Stomach (tissue), 9 donors: Measurements from ENCODE around the gene IGF1R. TPM values are rescaled to one million over a fixed set of nuclear protein-coding genes. Genes with fewer than 3 reads are reported as not detected.

Source experiments
- DNase-seq, 2 donors: peaks; one replicate each; pipeline versions ENCODE4 v3.0.0 to v3.0.0-alpha.2; 2013 to 2019
- H3K27ac ChIP-seq, 5 donors: fragments of 200-600 bp in 4 of 5; sonication (generic) in 4 of 5; one replicate each; pipeline ENCODE4 v1.5.1; 2013 to 2019; ENCODE audit warnings: mild to moderate bottlenecking in 1 of 5, moderate library complexity in 1 of 5
- H3K27me3 ChIP-seq, 3 donors: fragments of 200-600 bp; sonication (generic); one replicate each; pipeline ENCODE4 v1.5.1; 2017 to 2019; ENCODE audit warnings: mixed run types in 1 of 3
- H3K36me3 ChIP-seq, 4 donors: fragments of 200-600 bp; sonication (generic); 1 replicate in 3 of 4; 2 replicates in 1 of 4; pipeline ENCODE4 v1.5.1; 2016 to 2019
- H3K4me1 ChIP-seq, 4 donors: fragments of 200-600 bp; sonication (generic); one replicate each; pipeline ENCODE4 v1.5.1; 2016 to 2019
- H3K4me3 ChIP-seq, 4 donors: fragments of 200-600 bp; sonication (generic) in 3 of 4; one replicate each; pipeline ENCODE4 v1.5.1; 2016 to 2019; ENCODE audit warnings: mild to moderate bottlenecking in 1 of 4
- H3K9me3 ChIP-seq, 4 donors: fragments of 200-600 bp; sonication (generic); one replicate each; pipeline ENCODE4 v1.5.1; 2016 to 2019
- EP300 ChIP-seq: sonication (generic); formaldehyde crosslinking; IDR thresholded peaks from one replicate; pipeline ENCODE4 v1.6.1; 2017; ENCODE audit warnings: antibody characterized with exemption
- POLR2A ChIP-seq, 4 donors: fragments of 450-650 bp; IDR thresholded peaks; one replicate each; pipeline ENCODE4 v1.6.1; 2016; ENCODE audit warnings: antibody characterized with exemption in 4 of 4, control low read depth in 2 of 4, mild to moderate bottlenecking in 1 of 4, moderate library complexity in 1 of 4
- POLR2AphosphoS5 ChIP-seq, 3 donors: sonication (generic); formaldehyde crosslinking; IDR thresholded peaks; one replicate each; pipeline ENCODE4 v1.6.1; 2016; ENCODE audit warnings: antibody characterized with exemption in 3 of 3
- WGBS, 5 donors: extraction: QIAGEN DNeasy Blood & Tissue Kit in 3 of 5; methylation state at CpG; one replicate each; pipeline versions ENCODE4 v1.1.5 to v1.1.7; 2013 to 2018; 5-methylcytosine and 5-hydroxymethylcytosine counted together
- intact Hi-C: fragments of 100-400 bp; cut with DNase I; formaldehyde crosslinking; loops from one replicate; pipeline ENCODE4 v1.15.1; 2023; ENCODE audit warnings: low total_unique reads
- polyA plus RNA-seq, 3 donors: library from polyadenylated mRNA; stranded (reverse); fragments of 200-250 nt; gene quantifications; one replicate each; pipeline ENCODE4 v1.2.3, GENCODE V29; 2013
- total RNA-seq, 5 donors: library from RNA; depleted of rRNA; stranded (reverse); fragments of >200 nt; gene quantifications; one replicate each; pipeline versions ENCODE4 v1.1.0 to v1.2.3, GENCODE V29; 2014 to 2016
- TF ChIP-seq, protein P1 (sequence below), 7 experiments: fragments of 450-650 bp in 4 of 7; fragments of 200-600 bp in 3 of 7; sonication (generic) in 3 of 7; IDR thresholded peaks; one replicate each; pipeline ENCODE4 v1.5.1; 2016 to 2019; ENCODE audit warnings: antibody characterized with exemption in 7 of 7, control low read depth in 2 of 7, mild to moderate bottlenecking in 1 of 7
- donor health status: healthy with polysubstance abuse.
- donor health status: Bipolar disorder and iron deficiency.
- donor health status: healthy.

IGF1R gene
- total and polyA plus RNA-seq, 8 donors: 2.3 to 131 (median 42.8) TPM

DNA sequence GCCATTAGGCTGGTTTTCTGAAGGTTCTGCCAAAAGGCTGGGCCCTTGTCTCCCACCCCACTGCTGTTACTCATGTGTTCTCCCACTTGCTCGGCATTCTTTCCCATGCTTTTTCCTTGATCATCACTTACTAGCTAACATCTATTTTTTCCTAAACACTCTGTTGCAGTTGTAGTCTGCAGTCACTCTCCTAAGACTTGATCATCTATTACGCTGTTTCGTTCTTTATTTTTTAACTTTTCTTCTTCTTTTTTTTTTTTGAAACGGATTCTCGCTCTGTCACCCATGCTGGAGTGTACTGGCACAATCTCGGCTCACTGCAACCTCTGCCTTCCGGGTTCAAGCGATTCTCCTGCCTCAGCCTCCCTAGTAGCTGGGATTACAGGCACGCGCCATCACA is 176.3 kb downstream of the IGF1R start:
- intact Hi-C loops: no loop called here
- H3K36me3 ChIP-seq: no peaks in the 10 kb centered on the region
- TF ChIP-seq, protein P1, sequence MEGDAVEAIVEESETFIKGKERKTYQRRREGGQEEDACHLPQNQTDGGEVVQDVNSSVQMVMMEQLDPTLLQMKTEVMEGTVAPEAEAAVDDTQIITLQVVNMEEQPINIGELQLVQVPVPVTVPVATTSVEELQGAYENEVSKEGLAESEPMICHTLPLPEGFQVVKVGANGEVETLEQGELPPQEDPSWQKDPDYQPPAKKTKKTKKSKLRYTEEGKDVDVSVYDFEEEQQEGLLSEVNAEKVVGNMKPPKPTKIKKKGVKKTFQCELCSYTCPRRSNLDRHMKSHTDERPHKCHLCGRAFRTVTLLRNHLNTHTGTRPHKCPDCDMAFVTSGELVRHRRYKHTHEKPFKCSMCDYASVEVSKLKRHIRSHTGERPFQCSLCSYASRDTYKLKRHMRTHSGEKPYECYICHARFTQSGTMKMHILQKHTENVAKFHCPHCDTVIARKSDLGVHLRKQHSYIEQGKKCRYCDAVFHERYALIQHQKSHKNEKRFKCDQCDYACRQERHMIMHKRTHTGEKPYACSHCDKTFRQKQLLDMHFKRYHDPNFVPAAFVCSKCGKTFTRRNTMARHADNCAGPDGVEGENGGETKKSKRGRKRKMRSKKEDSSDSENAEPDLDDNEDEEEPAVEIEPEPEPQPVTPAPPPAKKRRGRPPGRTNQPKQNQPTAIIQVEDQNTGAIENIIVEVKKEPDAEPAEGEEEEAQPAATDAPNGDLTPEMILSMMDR (IDR thresholded peaks at IDR 0.05): no peak
- TF ChIP-seq EP300: no peak
- TF ChIP-seq POLR2A (IDR thresholded peaks at IDR 0.05): no peak
- TF ChIP-seq POLR2AphosphoS5 (IDR thresholded peaks at IDR 0.05): no peak
- WGBS, 5 donors: 94 to 98% (median 96%) methylated on average over 10 of the region's 10 CpGs
- H3K9me3 ChIP-seq: peaks cover 0 to 25% (median 14%) of the 10 kb centered on the region in 4 donors
- H3K27me3 ChIP-seq: no peaks in the 10 kb centered on the region
- no peak overlapping the region for H3K4me3 ChIP-seq
- peaks cover 0 to 24% (median 8%) of the 10 kb centered on the region in 4 donors for H3K4me1 ChIP-seq
- no peak for DNase-seq
- no peak overlapping the region for H3K27ac ChIP-seq

- Histone ChIP-seq H3K4me1 (peaks cover 0 to 24% (median 8%) of the 10 kb centered on the region in 4 donors), H3K27ac (no peak overlapping the region), H3K27me3 (no peaks in the 10 kb centered on the region), H3K36me3 (peaks cover 0 to 15% (median 0%) of the 10 kb centered on the region in 4 donors), H3K9me3 (peaks cover 9 to 46% (median 34%) of the 10 kb centered on the region in 4 donors), H3K4me3 (no peak overlapping the region)
- DNase-seq: no peak
- TF ChIP-seq POLR2AphosphoS5 (IDR thresholded peaks at IDR 0.05) (no peak), POLR2A (IDR thresholded peaks at IDR 0.05) (no peak), EP300 (no peak)
- TF ChIP-seq, protein P1 (IDR thresholded peaks at IDR 0.05): no peak
- intact Hi-C loops: no loop called here
- 51 to 73% (median 66%) methylated on average over 3 of the region's 3 CpGs for WGBS, 5 donors
Measured at GRCh38 chr15:98826658-98827057, 178.3 kb downstream of the IGF1R start.

- Histone ChIP-seq H3K4me1 (peaks cover 0 to 29% (median 8%) of the 10 kb centered on the region in 4 donors), H3K36me3 (peaks cover 0 to 15% (median 0%) of the 10 kb centered on the region in 4 donors), H3K9me3 (peaks cover 9 to 52% (median 38%) of the 10 kb centered on the region in 4 donors), H3K27ac (no peak overlapping the region), H3K4me3 (no peak overlapping the region), H3K27me3 (no peaks in the 10 kb centered on the region)
- 67 to 80% (median 74%) methylated on average over 3 of the region's 3 CpGs for WGBS, 5 donors
- intact Hi-C loops: no loop called here
- TF ChIP-seq EP300: no peak
- TF ChIP-seq, protein P1 (IDR thresholded peaks at IDR 0.05): no peak
- no peak for TF ChIP-seq POLR2AphosphoS5 (IDR thresholded peaks at IDR 0.05)
- TF ChIP-seq POLR2A (IDR thresholded peaks at IDR 0.05): no peak
- no peak for DNase-seq
Measured at GRCh38 chr15:98827217-98827616, 178.9 kb downstream of the IGF1R start.

- peaks cover 0 to 15% (median 0%) of the 10 kb centered on the region in 4 donors for H3K4me1 ChIP-seq
- intact Hi-C loops: no loop called here
- TF ChIP-seq POLR2A (IDR thresholded peaks at IDR 0.05) (no peak), POLR2AphosphoS5 (IDR thresholded peaks at IDR 0.05) (no peak), EP300 (no peak)
- TF ChIP-seq, protein P1 (IDR thresholded peaks at IDR 0.05): no peak
- WGBS, 5 donors: 96 to 98% (median 96%) methylated on average over 4 of the region's 4 CpGs
- H3K27me3 ChIP-seq: no peaks in the 10 kb centered on the region
- DNase-seq: no peak
- no peak overlapping the region for H3K27ac ChIP-seq
- peaks cover 0 to 15% (median 0%) of the 10 kb centered on the region in 4 donors for H3K36me3 ChIP-seq
- no peak overlapping the region for H3K4me3 ChIP-seq
- peaks cover 9 to 53% (median 40%) of the 10 kb centered on the region in 4 donors for H3K9me3 ChIP-seq
Measured at GRCh38 chr15:98830034-98830634, 181.8 kb downstream of the IGF1R start.
